NCI-H187 (cell line): ENCODE measurements around the gene FRAT1.
"Not testable (repeated sequence)": the region's sequence is repeated elsewhere in the genome, so short reads cannot be mapped to it uniquely, and the experiment has no call there.

ENCODE experiments used
- DNase-seq, 2 experiments: peaks; one replicate each; lab custom pipeline; 2025; lab: John Stamatoyannopoulos, UW

FRAT1 gene

GRCh38 chr10:97334370-97335175, 15.5 kb downstream of the FRAT1 start, which contains the start of gene FRAT2:
Gene FRAT2 (minus strand): TSS chr10:97334729. CDS start chr10:97334572, 157 bp downstream.
- peak; percentile 45 to 78 for DNase-seq

- no peak for DNase-seq
Observed at GRCh38 chr10:97335188-97335619, 16.1 kb downstream of the FRAT1 start.

- DNase-seq: no peak
Observed at GRCh38 chr10:97336006-97336405, 16.9 kb downstream of the FRAT1 start.

- no peak for DNase-seq
Observed at GRCh38 chr10:97336446-97336845, 17.4 kb downstream of the FRAT1 start.

GRCh38 chr10:97336942-97337831, 18.1 kb downstream of the FRAT1 start:
- DNase-seq: no peak

- no peak for DNase-seq
Observed at GRCh38 chr10:97338041-97338440, 19.0 kb downstream of the FRAT1 start.

GRCh38 chr10:97341416-97341815, 22.3 kb downstream of the FRAT1 start:
- no peak for DNase-seq

GRCh38 chr10:97343664-97344063, 24.6 kb downstream of the FRAT1 start:
- DNase-seq: not testable (repeated sequence)

GRCh38 chr10:97347317-97347716, 28.2 kb downstream of the FRAT1 start:
- no peak for DNase-seq

GRCh38 chr10:97349752-97350513, 30.9 kb downstream of the FRAT1 start:
- DNase-seq: no peak

- no peak for DNase-seq
Observed at GRCh38 chr10:97353945-97354344, 34.9 kb downstream of the FRAT1 start.

GRCh38 chr10:97355571-97355975, 36.5 kb downstream of the FRAT1 start:
- DNase-seq: no peak

GRCh38 chr10:97356318-97356914, 37.3 kb downstream of the FRAT1 start:
- no peak for DNase-seq

- no peak for DNase-seq
Observed at GRCh38 chr10:97356918-97357317, 37.8 kb downstream of the FRAT1 start.

GRCh38 chr10:97358349-97358748, 39.3 kb downstream of the FRAT1 start:
- DNase-seq: no peak

GRCh38 chr10:97358781-97359180, 39.7 kb downstream of the FRAT1 start:
- no peak for DNase-seq

GRCh38 chr10:97360705-97361536, 41.9 kb downstream of the FRAT1 start:
- DNase-seq: no peak

- no peak for DNase-seq
Observed at GRCh38 chr10:97361537-97361901, 42.4 kb downstream of the FRAT1 start.

GRCh38 chr10:97362310-97363033, 43.4 kb downstream of the FRAT1 start:
- DNase-seq: no peak

GRCh38 chr10:97363071-97363470, 44.0 kb downstream of the FRAT1 start:
- DNase-seq: no peak
